ENCODE results near the gene KLHL29.

- no peak for TF ChIP-seq EP300 (IDR thresholded peaks at IDR 0.05)
- TF ChIP-seq CTCF (IDR thresholded peaks at IDR 0.05) = no peak
- TF ChIP-seq POLR2A (IDR thresholded peaks at IDR 0.05) = no peak
These were observed 300.2 kb downstream of the KLHL29 start for GRCh38 chr2:23685181-23685580.

All from tibial nerve (tissue), 4 donors.